GM18508 (cell line): ENCODE results near the gene POLR2J.
"Not testable (repeated sequence)": the region's sequence is repeated elsewhere in the genome, so short reads cannot be mapped to it uniquely, and the experiment has no call there.

Experiments
- ATAC-seq: cut with Tn5 transposase; IDR thresholded peaks from one replicate; pipeline ENCODE4 v1.9.1; 2021; ENCODE audit warnings: moderate number of reproducible peaks; ENCODE audit not compliant: insufficient read depth, unreplicated experiment

POLR2J gene

GRCh38 chr7:102478314-102479208, at the start of gene POLR2J:
TSS of gene POLR2J (minus strand) at chr7:102478922. CDS start at chr7:102478860, 62 bp downstream.
- ATAC-seq: peak; percentile 72

- ATAC-seq: not testable (repeated sequence)
These were observed 49.4 kb upstream of the POLR2J start for GRCh38 chr7:102527822-102528793.

GRCh38 chr7:102527182-102527581, 48.5 kb upstream of the POLR2J start:
- ATAC-seq: not testable (repeated sequence)

GRCh38 chr7:102524803-102525202, 46.1 kb upstream of the POLR2J start:
- not testable (repeated sequence) for ATAC-seq

- not testable (repeated sequence) for ATAC-seq
These were observed 42.1 kb upstream of the POLR2J start for GRCh38 chr7:102520797-102521196.

- not testable (repeated sequence) for ATAC-seq
These were observed 38.9 kb upstream of the POLR2J start, which contains the start of gene RASA4B for GRCh38 chr7:102517550-102518147. TSS of gene RASA4B (minus strand) at chr7:102517777. CDS start at chr7:102517710, 67 bp downstream.

- ATAC-seq: not testable (repeated sequence)
These were observed 38.2 kb upstream of the POLR2J start for GRCh38 chr7:102516951-102517350.

- ATAC-seq: not testable (repeated sequence)
These were observed 37.2 kb upstream of the POLR2J start for GRCh38 chr7:102515889-102516288.

GRCh38 chr7:102514881-102515721, 36.4 kb upstream of the POLR2J start:
- ATAC-seq: peak; percentile 46

GRCh38 chr7:102512642-102513221, 34.0 kb upstream of the POLR2J start:
- ATAC-seq: not testable (repeated sequence)

GRCh38 chr7:102511860-102512522, 33.3 kb upstream of the POLR2J start:
- not testable (repeated sequence) for ATAC-seq

- not testable (repeated sequence) for ATAC-seq
These were observed 31.9 kb upstream of the POLR2J start for GRCh38 chr7:102510575-102510974.

- not testable (repeated sequence) for ATAC-seq
These were observed 28.8 kb upstream of the POLR2J start for GRCh38 chr7:102507410-102508088.

- ATAC-seq: not testable (repeated sequence)
These were observed 26.8 kb upstream of the POLR2J start for GRCh38 chr7:102505298-102506185.

GRCh38 chr7:102503141-102503540, 24.4 kb upstream of the POLR2J start:
- ATAC-seq: not testable (repeated sequence)

- not testable (repeated sequence) for ATAC-seq
These were observed 19.6 kb upstream of the POLR2J start for GRCh38 chr7:102498321-102498720.

GRCh38 chr7:102497308-102497707, 18.6 kb upstream of the POLR2J start:
- not testable (repeated sequence) for ATAC-seq
